ENCODE data around the gene GGTLC2. TPM values are rescaled to one million over a fixed set of nuclear protein-coding genes. Genes with fewer than 3 reads are reported as not detected.
"Not testable (repeated sequence)": the region's sequence is repeated elsewhere in the genome, so short reads cannot be mapped to it uniquely, and the experiment has no call there.

GGTLC2 gene
- total RNA-seq, 1 experiment from 2014 or later: not detected

DNA sequence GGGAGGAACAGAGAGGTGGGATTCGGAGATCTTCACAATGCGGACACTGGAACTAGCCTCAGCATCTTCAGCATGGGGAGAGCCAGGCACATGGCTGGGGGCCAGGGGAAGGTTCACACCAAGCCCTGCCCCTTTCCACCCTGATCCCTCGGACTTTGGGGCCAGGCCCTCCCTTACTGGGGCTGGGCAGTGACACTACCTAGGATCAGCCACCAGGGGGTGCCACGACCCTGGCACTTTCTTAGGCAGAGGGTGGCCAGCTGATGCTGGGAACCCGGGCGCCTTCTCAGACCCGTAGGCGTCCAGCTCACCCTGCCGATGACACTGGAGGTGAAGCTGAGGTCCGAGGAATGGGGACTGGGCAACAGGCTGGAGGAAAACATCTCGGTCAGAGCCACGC is 3.5 kb downstream of the GGTLC2 start:
- not testable (repeated sequence) for H3K27me3 ChIP-seq (ENCODE audit: low read length); DNase-seq; H3K4me2 ChIP-seq (ENCODE audit: low read depth, low read length, poor library complexity, severe bottlenecking); H3K27ac ChIP-seq (ENCODE audit: low read length); H3K36me3 ChIP-seq (ENCODE audit: insufficient read depth, low read length); H3K9me3 ChIP-seq (ENCODE audit: low read length); H3K4me1 ChIP-seq (ENCODE audit: low read length); H3K9me2 ChIP-seq (replicated peaks; ENCODE audit: insufficient read depth, low read length); H3K79me2 ChIP-seq (ENCODE audit: low read length); H4K20me1 ChIP-seq (ENCODE audit: insufficient read depth, low read depth, low read length); H3K4me3 ChIP-seq (ENCODE audit: low read length); H2AFZ ChIP-seq (ENCODE audit: low read length); H3K9ac ChIP-seq (ENCODE audit: low read length)

DNA sequence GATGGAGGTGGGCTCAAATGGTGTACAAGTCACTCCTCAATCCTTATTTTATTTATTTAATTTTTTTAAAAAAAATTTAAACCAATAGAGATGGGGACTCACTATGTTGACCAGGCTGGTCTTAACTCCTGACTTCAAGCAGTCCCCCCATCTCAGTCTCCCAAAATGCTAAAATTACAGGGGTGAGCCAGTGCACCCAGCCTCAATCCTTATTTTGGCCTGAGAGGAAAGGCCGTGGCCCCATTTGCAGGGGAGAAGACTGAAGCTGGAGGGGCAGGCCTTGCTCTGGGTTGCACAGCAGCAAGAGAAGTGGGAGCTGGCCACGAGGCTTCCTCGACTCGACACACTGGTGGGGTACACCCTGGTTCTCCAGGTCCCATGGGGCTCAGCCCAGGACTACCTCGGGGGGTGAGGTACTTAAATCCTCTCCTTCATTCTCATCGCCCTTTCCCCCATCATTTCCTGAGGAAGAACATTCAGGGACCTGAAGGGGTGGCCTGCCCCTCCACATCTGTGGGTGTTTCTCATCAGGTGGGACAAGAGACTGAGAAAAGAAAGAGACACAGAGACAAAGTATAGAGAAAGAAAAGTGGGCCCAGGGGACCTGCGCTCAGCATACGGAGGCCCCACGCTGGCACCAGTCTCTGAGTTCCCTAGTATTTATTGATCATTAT is 4.6 kb downstream of the GGTLC2 start:
- H3K9me3 ChIP-seq (ENCODE audit: low read length); H3K79me2 ChIP-seq (ENCODE audit: low read length); H3K36me3 ChIP-seq (ENCODE audit: insufficient read depth, low read length); H3K9ac ChIP-seq (ENCODE audit: low read length); H3K27ac ChIP-seq (ENCODE audit: low read length); H4K20me1 ChIP-seq (ENCODE audit: insufficient read depth, low read depth, low read length); DNase-seq; H3K4me1 ChIP-seq (ENCODE audit: low read length); H3K4me3 ChIP-seq (ENCODE audit: low read length); H3K4me2 ChIP-seq (ENCODE audit: low read depth, low read length, poor library complexity, severe bottlenecking); H3K27me3 ChIP-seq (ENCODE audit: low read length); H3K9me2 ChIP-seq (replicated peaks; ENCODE audit: insufficient read depth, low read length); H2AFZ ChIP-seq (ENCODE audit: low read length): not testable (repeated sequence)

DNA sequence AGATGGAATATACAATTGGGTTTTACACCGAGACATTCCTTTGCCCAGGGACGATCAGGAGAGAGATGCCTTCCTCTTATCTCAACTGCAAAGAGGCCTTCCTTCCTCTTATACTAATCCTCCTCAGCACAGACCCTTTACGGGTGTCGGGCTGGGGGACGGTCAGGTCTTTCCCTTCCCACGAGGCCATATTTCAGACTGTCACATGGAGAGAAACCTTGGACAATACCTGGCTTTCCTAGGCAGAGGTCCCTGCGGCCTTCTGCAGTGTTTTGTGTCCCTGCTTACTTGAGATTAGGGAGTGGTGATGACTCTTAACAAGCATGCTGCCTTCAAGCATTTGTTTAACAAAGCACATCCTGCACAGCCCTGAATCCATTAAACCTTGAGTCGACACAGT is 5.3 kb downstream of the GGTLC2 start:
- H3K9me2 ChIP-seq (replicated peaks; ENCODE audit: insufficient read depth, low read length); H3K9me3 ChIP-seq (ENCODE audit: low read length); H3K4me3 ChIP-seq (ENCODE audit: low read length); H3K4me1 ChIP-seq (ENCODE audit: low read length); H3K27ac ChIP-seq (ENCODE audit: low read length); H3K27me3 ChIP-seq (ENCODE audit: low read length); H3K36me3 ChIP-seq (ENCODE audit: insufficient read depth, low read length); H3K79me2 ChIP-seq (ENCODE audit: low read length); H3K9ac ChIP-seq (ENCODE audit: low read length); H2AFZ ChIP-seq (ENCODE audit: low read length); DNase-seq; H3K4me2 ChIP-seq (ENCODE audit: low read depth, low read length, poor library complexity, severe bottlenecking); H4K20me1 ChIP-seq (ENCODE audit: insufficient read depth, low read depth, low read length): not testable (repeated sequence)

DNA sequence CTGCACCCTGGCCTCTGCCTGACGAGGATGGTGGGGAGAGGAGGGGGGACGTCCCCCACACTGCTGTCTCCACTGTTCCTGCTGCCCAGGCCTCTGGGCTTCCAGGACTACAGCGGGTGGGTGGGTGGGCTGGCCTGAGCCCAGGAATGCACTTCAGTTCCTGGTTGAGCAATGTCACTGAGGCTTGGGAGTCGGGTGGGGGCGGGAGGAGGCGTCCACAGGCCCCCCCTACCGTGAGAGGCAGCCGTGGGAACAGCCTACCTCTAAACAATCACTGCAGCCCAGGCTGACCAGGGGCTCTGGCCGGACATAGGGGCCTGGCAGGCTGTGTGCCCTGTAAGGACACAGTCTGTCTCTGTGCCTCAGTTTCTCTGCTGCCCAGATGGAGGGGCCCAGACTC is 6.0 kb downstream of the GGTLC2 start:
- not testable (repeated sequence) for H2AFZ ChIP-seq (ENCODE audit: low read length); H3K9me3 ChIP-seq (ENCODE audit: low read length); H3K27me3 ChIP-seq (ENCODE audit: low read length); H3K36me3 ChIP-seq (ENCODE audit: insufficient read depth, low read length); H4K20me1 ChIP-seq (ENCODE audit: insufficient read depth, low read depth, low read length); H3K27ac ChIP-seq (ENCODE audit: low read length); H3K9ac ChIP-seq (ENCODE audit: low read length); H3K4me2 ChIP-seq (ENCODE audit: low read depth, low read length, poor library complexity, severe bottlenecking); H3K4me3 ChIP-seq (ENCODE audit: low read length); DNase-seq; H3K79me2 ChIP-seq (ENCODE audit: low read length); H3K4me1 ChIP-seq (ENCODE audit: low read length); H3K9me2 ChIP-seq (replicated peaks; ENCODE audit: insufficient read depth, low read length)

DNA sequence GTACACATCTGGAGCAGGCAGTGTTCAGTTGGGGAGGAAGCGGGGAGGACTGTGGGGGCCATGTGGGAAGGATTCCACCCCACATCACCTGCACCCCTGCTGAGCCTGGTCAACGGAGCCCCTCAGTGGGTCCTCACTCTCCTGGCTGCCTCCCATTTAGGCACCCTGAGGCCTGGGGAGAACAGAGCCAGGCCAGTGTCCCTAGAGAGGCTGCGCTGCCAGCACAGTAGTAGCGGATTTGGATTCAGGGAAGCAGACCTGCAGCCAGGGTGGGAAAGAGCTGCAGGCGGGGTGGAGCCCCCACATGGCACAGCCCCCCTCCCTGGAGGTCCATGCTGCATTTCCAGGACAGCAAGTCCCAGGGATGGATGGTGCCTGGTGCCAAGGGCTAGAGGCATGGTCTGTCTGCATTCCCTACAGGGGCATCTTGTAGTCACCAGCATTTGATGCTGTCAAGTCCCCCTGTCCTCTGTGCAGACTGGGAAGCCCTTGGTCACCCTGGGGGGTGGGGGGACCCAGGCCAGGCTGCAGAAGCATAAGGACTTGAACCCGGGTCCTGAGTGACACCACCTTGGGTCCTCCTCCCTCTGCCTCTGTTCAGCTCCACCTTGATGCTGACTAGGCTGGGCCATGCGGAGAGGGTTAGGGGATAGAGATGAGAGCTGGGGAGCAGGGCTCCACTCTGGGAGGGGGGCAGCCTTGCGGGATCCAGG is 6.5 kb downstream of the GGTLC2 start:
- not testable (repeated sequence) for H3K4me3 ChIP-seq (ENCODE audit: low read length); H3K9ac ChIP-seq (ENCODE audit: low read length); H3K9me3 ChIP-seq (ENCODE audit: low read length); H3K36me3 ChIP-seq (ENCODE audit: insufficient read depth, low read length); H3K9me2 ChIP-seq (replicated peaks; ENCODE audit: insufficient read depth, low read length); H2AFZ ChIP-seq (ENCODE audit: low read length); H4K20me1 ChIP-seq (ENCODE audit: insufficient read depth, low read depth, low read length); H3K27me3 ChIP-seq (ENCODE audit: low read length); H3K4me1 ChIP-seq (ENCODE audit: low read length); H3K79me2 ChIP-seq (ENCODE audit: low read length); H3K27ac ChIP-seq (ENCODE audit: low read length); DNase-seq; H3K4me2 ChIP-seq (ENCODE audit: low read depth, low read length, poor library complexity, severe bottlenecking)

DNA sequence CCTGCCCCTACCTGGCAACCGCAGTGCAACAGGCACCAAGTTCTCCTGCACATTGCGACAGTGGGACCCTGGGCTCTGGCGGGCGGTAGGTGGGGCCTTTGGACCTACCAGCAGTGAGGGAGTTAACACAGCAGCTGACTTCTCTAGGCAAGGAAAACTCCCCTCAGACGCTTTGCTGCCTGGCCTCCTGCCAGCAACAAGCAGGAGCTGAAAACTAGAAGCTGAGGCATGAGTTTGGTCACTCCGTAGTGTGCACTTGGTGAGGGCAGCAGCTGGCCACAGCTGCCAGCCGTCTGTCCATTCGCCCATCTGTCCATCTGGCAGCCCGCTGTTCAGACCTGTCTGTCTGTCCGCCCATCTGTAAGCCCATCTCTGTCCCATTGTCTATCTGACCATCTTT is 7.2 kb downstream of the GGTLC2 start:
- peak; percentile 38 for DNase-seq
- H2AFZ ChIP-seq (ENCODE audit: low read length); H3K36me3 ChIP-seq (ENCODE audit: insufficient read depth, low read length); H3K79me2 ChIP-seq (ENCODE audit: low read length); H4K20me1 ChIP-seq (ENCODE audit: insufficient read depth, low read depth, low read length); H3K4me2 ChIP-seq (ENCODE audit: low read depth, low read length, poor library complexity, severe bottlenecking); H3K4me3 ChIP-seq (ENCODE audit: low read length); H3K9me2 ChIP-seq (replicated peaks; ENCODE audit: insufficient read depth, low read length); H3K27me3 ChIP-seq (ENCODE audit: low read length); H3K9ac ChIP-seq (ENCODE audit: low read length); H3K27ac ChIP-seq (ENCODE audit: low read length); H3K9me3 ChIP-seq (ENCODE audit: low read length); H3K4me1 ChIP-seq (ENCODE audit: low read length): not testable (repeated sequence)

DNA sequence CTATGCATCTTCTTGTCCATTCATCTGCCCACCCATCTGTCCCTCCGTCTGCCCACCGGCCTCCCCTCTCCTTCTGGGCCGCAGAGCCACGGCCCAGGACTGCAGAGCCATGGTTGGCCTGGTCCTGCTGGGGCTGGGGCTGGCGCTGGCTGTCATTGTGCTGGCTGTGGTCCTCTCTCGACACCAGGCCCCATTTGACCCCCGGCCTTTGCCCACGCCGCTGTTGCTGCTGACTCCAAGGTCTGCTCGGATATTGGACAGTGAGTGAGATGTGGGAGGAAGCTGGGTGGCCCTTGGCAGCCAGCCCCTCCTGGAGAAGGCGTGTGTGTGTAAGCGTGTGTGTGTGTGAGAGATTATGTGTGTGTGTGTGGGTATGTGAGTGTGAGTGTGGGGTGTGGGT is 7.7 kb downstream of the GGTLC2 start:
- not testable (repeated sequence) for H3K9me3 ChIP-seq (ENCODE audit: low read length); H3K9ac ChIP-seq (ENCODE audit: low read length); H3K4me1 ChIP-seq (ENCODE audit: low read length); H3K4me3 ChIP-seq (ENCODE audit: low read length); H3K27me3 ChIP-seq (ENCODE audit: low read length); H3K9me2 ChIP-seq (replicated peaks; ENCODE audit: insufficient read depth, low read length); H4K20me1 ChIP-seq (ENCODE audit: insufficient read depth, low read depth, low read length); H3K36me3 ChIP-seq (ENCODE audit: insufficient read depth, low read length); H3K79me2 ChIP-seq (ENCODE audit: low read length); H3K27ac ChIP-seq (ENCODE audit: low read length); H3K4me2 ChIP-seq (ENCODE audit: low read depth, low read length, poor library complexity, severe bottlenecking); H2AFZ ChIP-seq (ENCODE audit: low read length)
- peak; percentile 6 for DNase-seq

DNA sequence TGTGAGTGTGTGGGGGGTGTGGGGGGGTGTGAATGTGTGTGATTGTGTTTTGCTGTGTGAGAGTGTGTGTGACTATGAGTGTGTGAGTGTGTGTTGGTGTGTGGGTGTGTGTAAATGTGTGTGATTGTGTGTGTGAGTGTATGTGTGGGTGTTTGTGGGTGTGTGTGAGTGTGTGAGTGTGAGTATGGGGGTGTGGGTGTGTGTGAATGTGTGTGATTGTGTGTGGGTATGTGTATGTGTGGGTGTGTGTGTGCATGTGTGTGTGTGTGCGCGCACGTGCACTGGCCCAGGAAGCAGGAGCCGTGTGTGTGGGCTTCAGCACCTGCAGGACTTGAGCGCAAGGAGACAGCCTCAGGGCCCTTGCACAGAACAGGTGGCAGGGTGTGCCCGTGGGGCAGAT is 8.2 kb downstream of the GGTLC2 start:
- H3K4me3 ChIP-seq (ENCODE audit: low read length); H4K20me1 ChIP-seq (ENCODE audit: insufficient read depth, low read depth, low read length); H3K9ac ChIP-seq (ENCODE audit: low read length); H3K4me2 ChIP-seq (ENCODE audit: low read depth, low read length, poor library complexity, severe bottlenecking); H2AFZ ChIP-seq (ENCODE audit: low read length); H3K9me2 ChIP-seq (replicated peaks; ENCODE audit: insufficient read depth, low read length); H3K9me3 ChIP-seq (ENCODE audit: low read length); H3K4me1 ChIP-seq (ENCODE audit: low read length); H3K27me3 ChIP-seq (ENCODE audit: low read length); H3K36me3 ChIP-seq (ENCODE audit: insufficient read depth, low read length); H3K27ac ChIP-seq (ENCODE audit: low read length); H3K79me2 ChIP-seq (ENCODE audit: low read length): not testable (repeated sequence)
- peak; percentile 2 for DNase-seq
